Measurements from ENCODE around the gene GP1BA. TPM values are rescaled to one million over a fixed set of nuclear protein-coding genes. Genes with fewer than 3 reads are reported as not detected.

Gene GP1BA
- total and polyA plus RNA-seq, 2 of the 8 experiments (the other 6 are each of a cell fraction or from before 2014, with no cell fraction given) = not detected

DNA sequence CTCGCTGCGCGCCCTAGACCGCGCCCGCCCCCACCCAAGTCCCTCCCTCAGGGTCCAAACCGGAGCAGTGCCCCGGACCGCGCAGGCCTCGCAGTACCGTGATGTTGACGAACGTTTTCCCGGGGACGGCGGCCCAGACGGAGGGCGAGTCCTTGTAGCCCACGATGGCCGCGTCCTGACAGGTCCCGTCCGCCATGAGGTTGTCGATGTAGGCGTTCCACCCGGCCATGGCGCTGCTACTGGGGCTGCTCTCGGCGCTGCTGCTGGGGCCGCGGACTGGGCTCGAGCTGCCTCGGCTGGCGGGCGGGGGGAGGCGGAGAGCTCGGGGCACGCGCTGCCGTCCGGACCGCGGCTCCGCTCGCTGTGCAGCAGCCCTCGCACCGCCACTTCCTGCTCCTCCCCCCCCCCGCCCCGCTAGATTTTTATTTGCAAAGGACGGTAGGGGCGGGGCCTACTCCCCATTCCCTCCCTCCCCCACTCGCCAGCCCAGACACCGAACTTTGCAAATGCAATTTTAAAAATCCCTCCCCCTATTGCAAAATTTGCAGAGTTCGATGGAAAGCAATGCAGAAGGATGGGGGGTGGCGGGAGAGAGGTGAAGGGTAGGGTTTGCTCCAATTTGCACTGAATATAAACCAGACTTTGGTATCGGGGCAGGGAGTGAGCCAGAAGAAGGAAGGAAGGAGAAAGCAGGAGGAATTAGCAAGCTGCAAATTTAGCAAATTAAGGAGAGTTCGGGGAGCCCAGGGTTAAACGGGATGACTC, 16.3 kb downstream of the GP1BA start, which contains the start of gene PFN1:
Gene PFN1, minus strand, starts transcription at position 365 of the 765 bp plus-strand sequence. Its CDS starts 136 bp downstream, at position 229.
- Histone ChIP-seq H3K27ac (ENCODE audit: low read depth, low read length) (peak within 1 kb of the TSS; percentile 94), H3K23ac (ENCODE audit: insufficient read length) (no peak within 1 kb of the TSS), H4K20me1 (replicated peaks in 1 of 2; ENCODE audit: control insufficient read depth in 1 of 2, insufficient read depth in 2 of 2, low read length in 2 of 2) (peaks cover 16 to 19% of the 10 kb centered on the region in 2 experiments), H3K4ac (replicated peaks; ENCODE audit: insufficient read length, low read depth, low read length) (peak within 1 kb of the TSS; percentile 96), H3K4me1 (replicated peaks in 1 of 4; ENCODE audit: control insufficient read depth in 3 of 4, insufficient read depth in 4 of 4, low read length in 3 of 4) (peaks cover 4 to 17% (median 10%) of the 10 kb centered on the region in 4 experiments), H3K4me2 (ENCODE audit: insufficient read depth in 1 of 2, low read depth in 2 of 2, low read length in 2 of 2) (peak within 1 kb of the TSS; percentile 87 to 95), H4K91ac (replicated peaks; ENCODE audit: insufficient read length, low read length) (peak within 1 kb of the TSS; percentile 99), H3K23me2 (ENCODE audit: low read depth, low read length) (peaks cover 18% of the 10 kb centered on the region), H2BK5ac (ENCODE audit: low read depth, low read length) (peak within 1 kb of the TSS; percentile 98), H2BK12ac (ENCODE audit: low read depth, low read length) (peak within 1 kb of the TSS; percentile 87; the same call in 1 of the 2 replicates), H2BK15ac (ENCODE audit: low read length) (peak within 1 kb of the TSS; percentile 81; the same call in 1 of the 2 replicates), H3K27me3 (replicated peaks in 1 of 4; ENCODE audit: control insufficient read depth in 3 of 4, extremely low read depth in 1 of 4, insufficient read depth in 3 of 4, low read length in 3 of 4) (no peaks in the 10 kb centered on the region), H3K4me3 (ENCODE audit: extremely low read depth in 1 of 4, insufficient read depth in 2 of 4, low read depth in 3 of 4, low read length in 4 of 4) (peak within 1 kb of the TSS; percentile 87 to 99 (median 96)), H4K5ac (ENCODE audit: insufficient read length, low read depth, low read length) (peak within 1 kb of the TSS; percentile 97), H3K56ac (replicated peaks; ENCODE audit: insufficient read length, low read depth, low read length) (peak within 1 kb of the TSS; percentile 98), H4K8ac (ENCODE audit: extremely low read depth, insufficient read depth, low read length) (peak within 1 kb of the TSS; percentile 96), H2AFZ (ENCODE audit: low read length) (no peak within 1 kb of the TSS), H3K79me2 (ENCODE audit: control insufficient read depth in 1 of 2, insufficient read depth in 2 of 2, low read length in 2 of 2) (peaks cover 8 to 39% of the 10 kb centered on the region in 2 experiments), H3K9ac (replicated peaks in 1 of 4; ENCODE audit: extremely low read depth in 1 of 4, low read depth in 3 of 4, low read length in 3 of 4) (peak within 1 kb of the TSS; percentile 91 to 99 (median 95)), H2BK20ac (ENCODE audit: low read length) (0 out of 2 replicates have a peak within 1 kb of the TSS, but pooled peaks have one; percentile 48), H3K9me3 (ENCODE audit: insufficient read depth in 2 of 2, low read depth in 1 of 2, low read length in 1 of 2) (no peaks in the 10 kb centered on the region), H3K14ac (ENCODE audit: insufficient read length) (no peak within 1 kb of the TSS), H3K18ac (ENCODE audit: extremely low read depth, low read length) (peak within 1 kb of the TSS; percentile 99), H3K36me3 (ENCODE audit: control insufficient read depth in 2 of 4, insufficient read depth in 4 of 4, low read length in 3 of 4) (peaks cover 2 to 30% (median 22%) of the 10 kb centered on the region in 4 experiments), H2BK120ac (replicated peaks; ENCODE audit: low read depth, low read length) (peak within 1 kb of the TSS; percentile 51), H3K79me1 (ENCODE audit: low read depth, low read length) (0 out of 2 replicates have a peak, but pooled peaks cover 2% of the 10 kb centered on the region), H2AK5ac (ENCODE audit: low read depth, low read length) (peak within 1 kb of the TSS; percentile 53; the same call in 1 of the 2 replicates)
- ChIA-PET CTCF (ENCODE audit: partially characterized antibody) (interaction anchor here (0.7 to 2.1 kb wide), 3 partner anchors 8 to 19 kb away, joined by 3 to 5 read pairs (median 3); partner anchors contain the start of genes RNF167 and SLC25A11), POLR2A (ENCODE audit: partially characterized antibody) (interaction anchor here (0.6 to 32.4 kb wide), 21 partner anchors 1 to 338 kb away, joined by 3 to 987 read pairs (median 7); partner anchors contain the start of genes C17orf107, CAMTA2, ENO3 and GP1BA)
- 0% methylated on average over 21 of the region's 59 CpGs; no CpG with 5 or more reads in 1 of the 2 experiments for WGBS, 2 experiments (ENCODE audit: extremely low coverage in 1 of 2, insufficient coverage in 1 of 2, insufficient read length in 1 of 2, insufficient replicate concordance in 2 of 2, low coverage in 1 of 2, low lambda C conversion rate in 2 of 2, missing lambda C conversion rate in 1 of 2)
- peak in 1 of 2 experiments; percentile 74 for DNase-seq (ENCODE audit: low read depth in 1 of 2, low spot score in 2 of 2)
- no peak for FAIRE-seq
- TF ChIP-seq PHF8 (conservative IDR thresholded peaks at IDR 0.05; ENCODE audit: low read depth, low read length) = peak; percentile 84
- peak; percentile 88 for TF ChIP-seq ASH2L (IDR thresholded peaks at IDR 0.05; ENCODE audit: low read length)
- TF ChIP-seq POLR2AphosphoS5 (IDR thresholded peaks at IDR 0.05; ENCODE audit: low read depth, low read length) = peak; percentile 19; the same call in 1 of the 2 replicates
- TF ChIP-seq, protein P1, sequence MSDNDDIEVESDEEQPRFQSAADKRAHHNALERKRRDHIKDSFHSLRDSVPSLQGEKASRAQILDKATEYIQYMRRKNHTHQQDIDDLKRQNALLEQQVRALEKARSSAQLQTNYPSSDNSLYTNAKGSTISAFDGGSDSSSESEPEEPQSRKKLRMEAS (IDR thresholded peaks at IDR 0.05) = peak; percentile 15; the same call in 1 of the 2 replicates
- TF ChIP-seq HDAC2 (IDR thresholded peaks at IDR 0.05; ENCODE audit: borderline replicate concordance in 1 of 2, low read depth in 2 of 2, low read length in 2 of 2) = peak in 1 of 2 experiments; percentile 48; a peak in 2 of 4 replicates
- peak; percentile 56 to 83; a peak in 2 of 4 replicates for TF ChIP-seq SIN3A (conservative IDR thresholded peaks at IDR 0.05 in 1 of 2, IDR thresholded peaks at IDR 0.05 in 1 of 2; ENCODE audit: low read depth in 1 of 2, low read length in 2 of 2)
- peak; percentile 80 for TF ChIP-seq TAF7 (optimal IDR thresholded peaks at IDR 0.05; ENCODE audit: borderline replicate concordance, low read depth, low read length)
- TF ChIP-seq POLR2A (IDR thresholded peaks at IDR 0.05; ENCODE audit: control extremely low read depth in 1 of 2, low read depth in 2 of 2, low read length in 2 of 2) = peak; percentile 67 to 68
- TF ChIP-seq SP1 (IDR thresholded peaks at IDR 0.05; ENCODE audit: low read depth, low read length) = peak; percentile 15; the same call in 1 of the 2 replicates
- TF ChIP-seq CEBPB (IDR thresholded peaks at IDR 0.05; ENCODE audit: low read depth, low read length) = peak; percentile 67
